Endothelial cell of umbilical vein (primary cell): Measurements from ENCODE around the gene OOSP2. TPM values are rescaled to one million over a fixed set of nuclear protein-coding genes. Genes with fewer than 3 reads are reported as not detected.

ENCODE experiments used
- BruUV-seq: library from RNA; stranded (reverse); fragments of 400-500 nt; replicated peaks from 2 replicates; lab custom pipeline; 2021; lab: Mats Ljungman, UMichigan
- CTCF ChIA-PET: fragments of 300-600, 350-600 bp; sonication (Branson Sonifier 250); formaldehyde crosslinking; loops from one replicate; lab custom pipeline; 2021; ENCODE audit warnings: antibody characterized with exemption, inconsistent platforms; lab: Charles Lee
- POLR2A ChIA-PET: fragments of 300-600, 350-600 bp; sonication (Branson Sonifier 250); formaldehyde crosslinking; loops from one replicate; lab custom pipeline; 2021; ENCODE audit warnings: antibody characterized with exemption, inconsistent platforms; lab: Charles Lee
- DNase-seq: peaks from one replicate; pipeline ENCODE4 v3.0.0-alpha.2; 2011; ENCODE audit warnings: low read depth, low spot score
- FAIRE-seq: peaks from 2 replicates; lab custom pipeline; 2011; peaks lifted over from hg19 to GRCh38; lab: Jason Lieb, UNC
- H2AFZ ChIP-seq: 2 replicates; pipeline ENCODE4 v1.6.0; 2012; ENCODE audit warnings: low read depth, low read length, control low read depth, inconsistent platforms
- H3K27ac ChIP-seq: 2 replicates; pipeline ENCODE4 v1.5.1; 2011; ENCODE audit warnings: low read depth, mild to moderate bottlenecking, control low read depth, low read length, moderate library complexity; ENCODE audit not compliant: insufficient read depth
- H3K27me3 ChIP-seq, 2 experiments: 2 replicates each; pipeline versions ENCODE4 v1.6.0 to v1.6.1; 2011; ENCODE audit warnings: low read length in 2 of 2, mixed read lengths in 1 of 2; ENCODE audit not compliant: control insufficient read depth in 2 of 2, insufficient read depth in 2 of 2
- H3K36me3 ChIP-seq, 2 experiments: 2 replicates in 1 of 2; 3 replicates in 1 of 2; pipeline ENCODE4 v1.5.1; 2011; ENCODE audit warnings: low read length in 2 of 2, mild to moderate bottlenecking in 1 of 2, moderate library complexity in 1 of 2; ENCODE audit not compliant: control insufficient read depth in 2 of 2, insufficient read depth in 2 of 2; ENCODE audit errors: extremely low read depth in 1 of 2
- H3K4me1 ChIP-seq: 3 replicates; pipeline ENCODE4 v1.5.1; 2011; ENCODE audit warnings: mild to moderate bottlenecking, low read length; ENCODE audit not compliant: control insufficient read depth, insufficient read depth; ENCODE audit errors: extremely low read depth
- H3K4me2 ChIP-seq: 2 replicates; pipeline ENCODE4 v1.6.1; 2011; ENCODE audit warnings: low read length, control low read depth, mixed read lengths; ENCODE audit not compliant: insufficient read depth
- H3K4me3 ChIP-seq, 3 experiments: fragments of 200-600 bp in 1 of 3; sonication (generic), shearing (Covaris generic) in 1 of 3; replicated peaks in 1 of 3; 2 replicates each; pipeline ENCODE4 v1.5.1; 2011 to 2016; ENCODE audit warnings: control low read depth in 3 of 3, low read length in 3 of 3, mild to moderate bottlenecking in 2 of 3, inconsistent platforms in 1 of 3, low read depth in 1 of 3, moderate library complexity in 1 of 3; ENCODE audit not compliant: insufficient read depth in 1 of 3
- H3K79me2 ChIP-seq: 2 replicates; pipeline ENCODE4 v1.6.0; 2012; ENCODE audit warnings: low read length, inconsistent platforms; ENCODE audit not compliant: control insufficient read depth, insufficient read depth
- H3K9ac ChIP-seq: replicated peaks from 2 replicates; pipeline ENCODE3; 2011; ENCODE audit warnings: low read length, control low read depth; ENCODE audit not compliant: insufficient read depth; ENCODE audit errors: extremely low read depth
- H3K9me1 ChIP-seq: replicated peaks from 3 replicates; pipeline ENCODE4 v1.6.0; 2011; ENCODE audit warnings: mild to moderate bottlenecking, low read length; ENCODE audit not compliant: control insufficient read depth, insufficient read depth; ENCODE audit errors: extremely low read depth
- H3K9me3 ChIP-seq: replicated peaks from 2 replicates; pipeline ENCODE4 v1.5.1; 2012; ENCODE audit warnings: low read length, inconsistent platforms; ENCODE audit not compliant: control insufficient read depth, insufficient read depth
- H4K20me1 ChIP-seq: replicated peaks from 2 replicates; pipeline ENCODE3; 2011; ENCODE audit warnings: mild to moderate bottlenecking, low read length; ENCODE audit not compliant: control insufficient read depth, insufficient read depth; ENCODE audit errors: extremely low read depth
- EZH2 ChIP-seq: IDR thresholded peaks from 2 replicates; pipeline ENCODE4 v1.6.1; 2012; ENCODE audit warnings: borderline replicate concordance, low read depth, mild to moderate bottlenecking, moderate library complexity, low read length, inconsistent platforms; ENCODE audit not compliant: severe bottlenecking
- FOS ChIP-seq: IDR thresholded peaks from 2 replicates; pipeline ENCODE4 v1.6.1; 2011; ENCODE audit warnings: mild to moderate bottlenecking, low read length, moderate library complexity, borderline replicate concordance; ENCODE audit not compliant: insufficient read depth
- GATA2 ChIP-seq: IDR thresholded peaks from 2 replicates; pipeline ENCODE4 v1.7.0; 2011; ENCODE audit warnings: low read depth, mild to moderate bottlenecking, moderate library complexity, mixed read lengths, low read length; ENCODE audit not compliant: insufficient read length, insufficient read depth
- JUN ChIP-seq: IDR thresholded peaks from 2 replicates; pipeline ENCODE4 v1.6.1; 2011; ENCODE audit warnings: borderline replicate concordance, low read depth; ENCODE audit not compliant: insufficient read length, insufficient read depth
- POLR2A ChIP-seq: IDR thresholded peaks from 2 replicates; pipeline ENCODE4 v1.6.1; 2012; ENCODE audit warnings: low read depth, mild to moderate bottlenecking, control low read depth, low read length
- POLR2AphosphoS5 ChIP-seq: IDR thresholded peaks from 2 replicates; pipeline ENCODE4 v1.6.1; 2012; ENCODE audit warnings: low read depth, mild to moderate bottlenecking, control low read depth, low read length, moderate library complexity; ENCODE audit not compliant: insufficient read depth
- dilution Hi-C: fragments of 300-500 bp; cut with MboI; formaldehyde crosslinking; loops from one replicate; pipeline ENCODE4 v1.15.0; 2019; ENCODE audit warnings: low sequenced_read_pairs; ENCODE audit not compliant: extremely low pct_ligation_motif_present
- intact Hi-C: fragments of 100-400 bp; cut with micrococcal nuclease; formaldehyde crosslinking; loops from one replicate; pipeline ENCODE4 v1.10.0; 2022
- polyA plus RNA-seq, 4 experiments: library from polyadenylated mRNA; depleted of rRNA in 3 of 4; stranded (reverse) in 3 of 4; unstranded in 1 of 4; fragments of >200 nt; gene quantifications; 2 replicates each; pipeline versions ENCODE4 v1.2.1 to v1.2.3, GENCODE V29; 2011 to 2012; ENCODE audit warnings: missing spikeins in 1 of 4
- total RNA-seq: library from RNA; stranded (reverse); gene quantifications from 2 replicates; pipeline ENCODE4 v1.2.3, GENCODE V29; 2021
- TF ChIP-seq, protein P1 (sequence below): IDR thresholded peaks from 2 replicates; pipeline ENCODE4 v1.6.1; 2011; ENCODE audit not compliant: insufficient read depth, insufficient read length
- TF ChIP-seq, protein P2 (sequence below), 2 donors: IDR thresholded peaks; 1 replicate in 1 of 2; 2 replicates in 1 of 2; pipeline ENCODE4 v1.5.1; 2011; ENCODE audit warnings: low read length in 2 of 2, mild to moderate bottlenecking in 2 of 2, moderate library complexity in 2 of 2, control low read depth in 1 of 2, inconsistent platforms in 1 of 2, low read depth in 1 of 2; ENCODE audit not compliant: insufficient read depth in 1 of 2; ENCODE audit errors: extremely low read depth in 1 of 2

OOSP2 gene
- total and polyA plus RNA-seq, 2 donors (not counting 3 experiments of a cell fraction or from before 2014, with no cell fraction given), result not detected

DNA sequence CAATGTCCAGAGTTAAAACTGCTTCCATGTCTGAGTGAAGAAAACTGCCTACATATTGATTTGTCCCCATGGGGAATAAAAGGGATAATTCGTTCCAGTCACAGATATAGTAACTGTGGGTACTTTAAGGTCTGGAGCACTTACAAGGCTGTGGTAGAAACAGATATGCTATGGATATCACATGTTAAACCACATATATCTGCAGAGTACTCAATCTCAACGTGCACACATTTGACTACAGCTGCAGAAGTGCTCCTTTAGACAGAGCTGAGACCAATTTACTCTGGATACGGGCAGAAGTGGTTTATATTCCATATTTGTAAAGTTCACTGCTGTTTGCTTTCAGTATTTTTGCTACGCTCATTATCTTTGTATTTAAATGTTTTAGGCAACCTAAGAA, 38.5 kb downstream of the OOSP2 start:
- dilution Hi-C loops (no loop called here), intact Hi-C loops (no loop called here)
- no peak overlapping the region for H3K9ac ChIP-seq
- no peak overlapping the region for H3K27ac ChIP-seq
- no peaks in the 10 kb centered on the region for H3K79me2 ChIP-seq
- FAIRE-seq (no peak), DNase-seq (no peak)
- no peak overlapping the region for H3K4me3 ChIP-seq
- ChIA-PET POLR2A (no interaction called here), CTCF (no interaction called here)
- H3K4me2 ChIP-seq, result no peak overlapping the region
- H2AFZ ChIP-seq, result no peak overlapping the region
- H4K20me1 ChIP-seq, result no peaks in the 10 kb centered on the region
- H3K27me3 ChIP-seq, result peaks cover 0 to 2% of the 10 kb centered on the region in 2 experiments
- no TSS peak for BruUV-seq
- no peaks in the 10 kb centered on the region for H3K9me3 ChIP-seq
- no peak for TF ChIP-seq FOS
- no peak for TF ChIP-seq GATA2
- no peak for TF ChIP-seq POLR2AphosphoS5
- TF ChIP-seq, protein P1, sequence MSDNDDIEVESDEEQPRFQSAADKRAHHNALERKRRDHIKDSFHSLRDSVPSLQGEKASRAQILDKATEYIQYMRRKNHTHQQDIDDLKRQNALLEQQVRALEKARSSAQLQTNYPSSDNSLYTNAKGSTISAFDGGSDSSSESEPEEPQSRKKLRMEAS, result no peak
- no peak for TF ChIP-seq JUN
- TF ChIP-seq POLR2A, result no peak
- TF ChIP-seq, protein P2, sequence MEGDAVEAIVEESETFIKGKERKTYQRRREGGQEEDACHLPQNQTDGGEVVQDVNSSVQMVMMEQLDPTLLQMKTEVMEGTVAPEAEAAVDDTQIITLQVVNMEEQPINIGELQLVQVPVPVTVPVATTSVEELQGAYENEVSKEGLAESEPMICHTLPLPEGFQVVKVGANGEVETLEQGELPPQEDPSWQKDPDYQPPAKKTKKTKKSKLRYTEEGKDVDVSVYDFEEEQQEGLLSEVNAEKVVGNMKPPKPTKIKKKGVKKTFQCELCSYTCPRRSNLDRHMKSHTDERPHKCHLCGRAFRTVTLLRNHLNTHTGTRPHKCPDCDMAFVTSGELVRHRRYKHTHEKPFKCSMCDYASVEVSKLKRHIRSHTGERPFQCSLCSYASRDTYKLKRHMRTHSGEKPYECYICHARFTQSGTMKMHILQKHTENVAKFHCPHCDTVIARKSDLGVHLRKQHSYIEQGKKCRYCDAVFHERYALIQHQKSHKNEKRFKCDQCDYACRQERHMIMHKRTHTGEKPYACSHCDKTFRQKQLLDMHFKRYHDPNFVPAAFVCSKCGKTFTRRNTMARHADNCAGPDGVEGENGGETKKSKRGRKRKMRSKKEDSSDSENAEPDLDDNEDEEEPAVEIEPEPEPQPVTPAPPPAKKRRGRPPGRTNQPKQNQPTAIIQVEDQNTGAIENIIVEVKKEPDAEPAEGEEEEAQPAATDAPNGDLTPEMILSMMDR (IDR thresholded peaks at IDR 0.05; ENCODE audit: extremely low read depth in 1 of 2, insufficient read depth in 1 of 2, low read depth in 1 of 2, low read length in 2 of 2), result no peak
- TF ChIP-seq EZH2, result no peak
- no peaks in the 10 kb centered on the region for H3K9me1 ChIP-seq
- H3K4me1 ChIP-seq, result peaks cover 2% of the 10 kb centered on the region
- no peaks in the 10 kb centered on the region for H3K36me3 ChIP-seq
